NCI-H1105 treated with DMSO at 0.1 percent for 48 hours (cell line): ENCODE measurements around the gene VMP1.
"Not testable (repeated sequence)": the region's sequence is repeated elsewhere in the genome, so short reads cannot be mapped to it uniquely, and the experiment has no call there.

Source experiments
- DNase-seq: peaks from one replicate; lab custom pipeline; 2025; lab: John Stamatoyannopoulos, UW

The VMP1 gene

GRCh38 chr17:59863616-59864015, 156.2 kb downstream of the VMP1 start:
- no peak for DNase-seq

- DNase-seq = no peak
Observed at GRCh38 chr17:59869941-59870218, 162.4 kb downstream of the VMP1 start.

GRCh38 chr17:59870482-59870881, 163.0 kb downstream of the VMP1 start:
- DNase-seq = no peak

GRCh38 chr17:59872351-59872750, 164.9 kb downstream of the VMP1 start:
- DNase-seq = no peak

- not testable (repeated sequence) for DNase-seq
Observed at GRCh38 chr17:59873414-59873813, 166.0 kb downstream of the VMP1 start.

GRCh38 chr17:59874376-59874775, 166.9 kb downstream of the VMP1 start:
- no peak for DNase-seq

GRCh38 chr17:59876107-59876506, 168.7 kb downstream of the VMP1 start:
- DNase-seq = no peak

- DNase-seq = no peak
Observed at GRCh38 chr17:59877965-59878364, 170.5 kb downstream of the VMP1 start.

- no peak for DNase-seq
Observed at GRCh38 chr17:59878624-59879023, 171.2 kb downstream of the VMP1 start.

- no peak for DNase-seq
Observed at GRCh38 chr17:59884861-59885260, 177.4 kb downstream of the VMP1 start.

GRCh38 chr17:59888145-59888750, 180.8 kb downstream of the VMP1 start:
- DNase-seq = no peak

GRCh38 chr17:59890720-59891119, 183.3 kb downstream of the VMP1 start:
- DNase-seq = no peak
